ENCODE results near the gene BRI3BP. TPM values are rescaled to one million over a fixed set of nuclear protein-coding genes. Genes with fewer than 3 reads are reported as not detected.
"Not testable (repeated sequence)": the region's sequence is repeated elsewhere in the genome, so short reads cannot be mapped to it uniquely, and the experiment has no call there.

BRI3BP gene
- total RNA-seq, 1 donor from 2014 or later = 6.8 TPM

DNA sequence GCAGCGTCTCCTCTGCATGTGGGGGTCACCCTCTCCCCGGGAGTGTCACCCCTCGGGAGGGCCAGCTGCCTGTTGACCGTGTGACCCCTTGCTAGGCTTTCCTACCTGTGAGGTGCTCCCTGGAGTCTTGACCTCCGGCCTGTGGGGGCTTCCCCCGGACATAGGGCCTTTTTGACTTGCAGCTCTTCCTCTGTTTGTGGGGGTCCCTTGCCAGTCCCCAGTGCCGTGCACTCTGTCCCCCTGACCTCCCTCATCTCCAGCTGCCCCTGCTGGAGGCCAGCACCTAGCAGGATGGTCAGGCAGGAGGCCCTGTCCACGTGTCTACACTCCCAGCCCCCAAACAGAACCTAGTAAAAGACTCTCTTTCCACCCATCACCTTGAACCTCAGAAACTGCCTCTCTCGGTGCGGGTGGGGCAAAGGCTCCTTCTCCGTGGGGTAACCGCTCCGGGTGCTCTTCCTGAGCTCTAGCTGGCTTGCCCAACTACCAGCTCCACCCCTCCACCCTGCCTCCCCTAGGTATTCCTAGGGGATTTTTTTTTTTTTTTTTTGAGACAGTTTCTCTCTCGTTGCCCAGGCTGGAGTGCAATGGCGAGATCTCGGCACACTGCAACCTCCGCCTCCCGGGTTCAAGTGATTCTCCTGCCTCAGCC is 72.6 kb downstream of the BRI3BP start:
- no peak for DNase-seq (ENCODE audit: low spot score)

DNA sequence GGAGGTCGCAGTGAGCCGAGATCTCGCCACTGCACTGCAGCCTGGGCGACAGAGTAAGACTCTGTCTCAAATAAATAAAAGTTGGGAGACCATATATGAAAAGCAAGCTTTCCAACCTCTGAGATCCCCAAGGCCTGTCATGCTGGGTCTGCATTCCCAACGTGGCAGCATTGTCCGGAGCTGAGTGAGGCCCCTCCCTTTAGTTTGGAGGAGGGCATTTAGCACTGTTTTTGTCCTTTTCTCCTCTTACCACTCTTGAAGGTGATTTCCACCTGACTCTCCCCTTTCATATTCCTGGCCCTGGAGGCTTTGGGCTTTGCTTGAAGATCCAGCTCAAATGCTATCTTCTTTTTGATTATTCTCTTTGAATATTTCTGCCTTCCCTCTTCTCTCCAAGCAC is 74.9 kb downstream of the BRI3BP start:
- no peak for DNase-seq (ENCODE audit: low spot score)

DNA sequence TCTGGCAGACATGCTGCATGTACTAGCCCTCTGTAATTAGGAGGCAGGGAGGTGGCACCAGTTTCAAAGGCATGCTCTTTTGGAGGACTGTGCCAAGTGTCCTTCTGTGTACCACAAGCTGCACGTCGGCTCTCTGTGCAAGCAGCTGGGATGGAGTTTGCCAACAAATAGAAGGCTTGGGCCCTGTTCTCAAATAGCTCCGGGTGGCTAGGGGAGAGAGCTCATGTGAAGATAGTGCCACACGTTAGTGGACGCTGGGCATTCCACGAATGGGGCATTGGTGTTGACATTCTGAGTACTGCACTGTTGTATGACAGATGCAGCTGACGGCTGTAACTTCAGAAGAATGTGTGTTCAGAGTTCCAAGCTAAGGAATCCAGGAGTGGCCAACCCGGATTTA is 76.2 kb downstream of the BRI3BP start:
- DNase-seq (ENCODE audit: low spot score) = no peak

DNA sequence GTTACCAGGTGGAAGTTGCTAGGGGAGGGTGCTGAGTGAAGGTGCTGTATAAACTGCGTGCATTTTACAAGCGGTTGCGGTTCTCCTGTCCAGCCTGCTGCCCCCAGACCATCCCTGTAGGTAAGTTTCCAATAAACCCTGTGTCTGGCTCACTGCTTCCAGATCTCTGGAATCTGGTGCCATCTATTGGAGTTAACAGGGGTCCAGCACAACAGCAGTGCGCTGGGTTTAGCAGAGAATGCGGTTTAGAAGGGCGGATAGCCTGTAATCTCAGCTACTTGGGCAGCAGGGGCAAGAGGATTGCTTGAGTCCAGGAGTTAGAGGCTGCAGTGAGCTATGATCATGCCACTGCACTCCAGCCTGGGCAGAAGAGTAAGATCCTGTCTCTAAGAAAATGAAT is 76.7 kb downstream of the BRI3BP start:
- DNase-seq (ENCODE audit: low spot score) = no peak

DNA sequence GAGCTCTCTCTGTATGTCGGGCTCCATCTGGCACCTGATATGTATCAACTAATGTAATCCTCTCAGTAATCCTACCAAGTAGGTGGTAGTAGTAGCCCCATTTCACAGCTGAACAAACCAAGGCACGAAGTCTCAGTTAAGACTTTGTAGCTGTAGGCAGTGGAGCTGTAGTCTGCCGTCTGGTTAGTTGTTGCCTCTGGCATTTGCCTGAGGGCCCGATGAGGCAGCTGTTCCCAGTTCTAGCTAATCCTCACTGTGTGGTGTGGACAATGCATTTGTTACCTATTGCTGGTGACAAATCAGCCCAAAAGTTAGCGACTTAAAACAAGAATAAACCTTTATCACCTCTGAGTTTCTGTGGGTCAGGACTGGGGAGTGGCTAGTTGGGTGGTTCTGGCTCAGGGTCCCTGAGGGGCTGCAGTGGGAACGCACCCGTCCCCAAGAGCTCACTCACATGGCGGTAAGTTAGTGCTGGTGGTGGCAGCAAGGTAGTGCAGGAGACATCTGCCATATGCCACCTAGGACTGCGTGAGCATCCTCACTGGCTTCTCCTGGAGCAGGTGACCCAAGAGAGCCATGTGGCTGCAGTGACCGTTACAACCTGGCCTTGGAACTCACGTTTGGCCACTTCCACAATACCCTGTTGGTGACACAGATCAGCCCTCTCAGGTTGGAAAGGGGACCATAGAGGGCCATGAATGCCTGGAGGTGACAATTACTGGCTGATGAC is 77.4 kb downstream of the BRI3BP start:
- DNase-seq (ENCODE audit: low spot score) = no peak

DNA sequence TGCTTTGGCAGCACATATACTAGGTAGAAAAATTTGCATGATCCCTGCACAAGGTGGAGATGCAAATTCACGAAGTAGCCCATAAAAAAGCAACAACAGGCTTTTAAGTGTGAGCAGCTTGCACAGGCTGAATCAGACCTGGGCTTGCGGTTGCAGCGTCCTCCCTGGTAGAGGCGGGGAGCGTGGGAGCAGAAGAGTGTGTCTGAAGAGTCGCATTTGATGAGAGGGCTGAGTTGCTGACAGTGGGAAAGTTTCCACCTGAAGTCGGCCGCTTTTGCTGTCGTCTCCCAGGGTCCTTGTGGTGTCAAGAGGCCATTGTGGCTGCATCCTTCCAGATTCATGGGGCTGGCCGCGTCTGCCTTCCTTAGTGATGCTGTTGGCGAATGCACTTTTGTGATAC is 78.0 kb downstream of the BRI3BP start:
- DNase-seq (ENCODE audit: low spot score) = no peak

DNA sequence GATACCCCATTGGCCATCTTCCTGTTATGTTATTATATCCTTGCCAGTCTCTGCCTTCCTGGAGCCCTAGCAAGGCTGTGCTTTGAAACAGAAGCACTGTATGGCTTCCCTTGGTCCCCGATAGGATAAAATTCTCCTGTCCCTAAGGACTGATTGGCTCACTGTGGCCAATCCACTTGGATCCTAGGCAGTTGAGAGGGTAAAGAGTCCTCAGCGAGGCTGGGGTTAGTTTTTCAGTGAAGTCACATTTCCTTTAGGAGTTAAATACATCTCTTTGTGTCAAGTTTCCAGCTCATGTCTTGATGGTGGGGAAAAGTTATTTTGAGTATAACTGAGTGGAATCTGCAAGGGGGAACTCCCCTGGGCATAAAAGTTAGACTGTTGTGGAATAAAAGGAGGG is 79.1 kb downstream of the BRI3BP start:
- no peak for DNase-seq (ENCODE audit: low spot score)

DNA sequence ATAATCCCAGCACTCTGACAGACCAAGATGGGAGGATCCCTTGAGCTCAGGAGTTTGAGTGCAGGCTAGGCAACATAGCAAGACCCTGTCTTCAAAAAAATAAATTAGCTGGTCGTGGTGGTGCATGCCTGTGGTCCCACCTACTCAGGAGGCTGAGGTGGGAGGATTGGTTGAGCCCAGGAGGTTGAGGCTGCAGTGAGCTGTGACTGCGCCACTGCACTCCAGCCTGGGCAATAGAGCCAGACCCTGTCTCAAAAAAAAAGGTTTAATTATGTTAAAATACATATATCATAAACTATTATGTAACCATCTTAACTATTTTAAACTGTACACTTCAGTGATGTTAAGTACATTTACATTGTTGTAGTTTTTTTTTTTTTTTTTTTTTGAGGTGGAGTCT is 80.8 kb downstream of the BRI3BP start:
- DNase-seq (ENCODE audit: low spot score) = not testable (repeated sequence)

DNA sequence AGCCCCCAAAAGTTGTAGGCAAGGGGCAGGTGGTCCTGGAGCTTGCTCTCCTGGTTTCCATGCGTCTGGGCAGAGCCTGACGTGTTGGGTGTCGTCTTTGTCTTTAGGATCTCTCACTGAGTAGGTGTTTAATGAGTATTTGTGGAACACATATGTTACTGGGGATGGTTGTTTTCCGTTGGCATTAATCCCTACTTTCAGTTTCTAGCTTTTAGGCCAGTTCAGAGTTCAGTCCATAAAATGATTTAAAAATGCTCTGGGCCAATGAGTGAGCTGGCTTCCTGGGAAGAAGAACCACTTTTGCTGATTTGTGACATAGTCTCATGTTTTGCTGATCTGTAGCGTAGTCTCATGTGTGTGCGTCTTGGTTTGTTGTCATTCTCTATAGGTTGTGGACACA is 82.7 kb downstream of the BRI3BP start:
- DNase-seq (ENCODE audit: low spot score) = no peak

DNA sequence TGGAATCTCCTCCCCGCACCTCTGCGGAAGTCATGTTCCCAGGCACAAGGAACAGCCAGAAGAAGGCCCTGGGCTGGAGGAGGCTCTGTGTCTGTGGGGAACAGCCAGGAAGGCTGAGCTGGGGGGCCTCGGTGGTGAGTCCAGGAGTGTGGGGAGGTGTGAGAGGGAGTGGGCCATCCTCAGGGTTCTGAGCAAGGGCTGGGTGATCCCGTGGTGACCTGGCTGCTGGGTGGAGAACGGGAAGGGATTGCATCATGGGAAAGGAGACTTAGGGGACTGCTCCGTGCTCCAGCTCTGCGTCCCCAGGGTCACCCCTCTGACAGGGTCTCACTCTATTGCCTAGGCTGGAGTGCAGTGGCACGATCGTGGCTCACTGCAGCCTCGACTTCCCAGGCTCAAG is 85.6 kb downstream of the BRI3BP start:
- DNase-seq (ENCODE audit: low spot score) = no peak

DNA sequence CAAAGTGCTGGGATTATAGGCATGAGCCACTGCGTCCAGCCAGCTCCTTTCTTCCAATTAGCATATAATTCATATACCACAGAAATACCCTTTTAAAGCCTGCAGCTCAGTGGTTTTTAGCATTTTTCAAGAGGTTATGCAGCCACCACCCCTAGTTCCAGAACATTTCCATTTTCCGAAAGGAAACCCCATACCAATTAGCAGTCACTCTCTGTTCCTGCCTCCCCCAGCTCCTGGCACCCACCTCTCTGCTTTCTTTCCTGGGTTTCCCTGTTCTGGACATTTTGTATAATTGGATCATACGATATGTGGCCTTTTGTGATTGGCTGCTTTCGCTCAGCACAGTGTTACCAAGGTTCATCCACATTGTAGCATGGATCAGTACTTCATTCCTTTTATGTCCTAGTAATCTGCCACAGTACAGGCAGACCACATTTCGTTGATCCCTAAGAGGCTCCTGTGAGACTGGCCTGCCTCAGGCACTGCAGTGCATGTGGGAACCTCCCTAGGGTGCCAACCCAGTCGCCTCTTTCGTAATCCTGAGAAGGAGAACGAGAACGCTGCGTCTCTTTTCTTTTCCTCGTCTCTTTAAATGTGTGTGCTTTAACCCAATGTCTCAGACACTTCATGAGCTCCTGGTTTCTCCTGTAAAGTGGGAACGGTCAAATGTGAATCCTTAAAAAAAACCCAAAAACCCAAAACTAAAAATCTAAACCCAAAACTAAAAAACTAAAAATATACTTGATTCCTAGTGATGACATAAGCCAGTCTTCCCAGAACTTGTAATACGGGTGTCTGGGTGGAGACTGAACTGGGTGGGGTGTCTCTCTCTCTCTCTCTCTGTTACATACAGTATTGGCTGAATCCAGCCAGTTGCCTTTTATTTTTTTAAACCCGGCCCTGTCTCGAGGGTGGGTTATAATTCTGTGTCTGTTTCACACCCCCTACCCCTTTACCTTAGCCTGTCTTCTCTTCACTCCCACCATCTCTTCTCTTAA is 86.5 kb downstream of the BRI3BP start:
- DNase-seq (ENCODE audit: low spot score) = no peak

Other genes with a start within 250 kb of the BRI3BP start
- 20.8 TPM for gene SCARB1, start 129.8 kb upstream of the BRI3BP start, total RNA-seq
- 1,015 TPM for gene UBC, start 79.0 kb upstream of the BRI3BP start, total RNA-seq
- gene DHX37, start 4.5 kb upstream of the BRI3BP start, total RNA-seq = 34.0 TPM
- gene AACS, start 71.8 kb downstream of the BRI3BP start, total RNA-seq = 31.4 TPM
- gene TMEM132B, start 192.7 kb downstream of the BRI3BP start, total RNA-seq = 1.1 TPM